GM23338 (cell line): ENCODE data around the gene PHAX. TPM values are rescaled to one million over a fixed set of nuclear protein-coding genes. Genes with fewer than 3 reads are reported as not detected.

ENCODE experiments used
- ATAC-seq: fragments of 200-7000 bp; cut with Tn5 transposase; 3 replicates; pipeline ENCODE4 v1.9.1; 2020
- DNase-seq: peaks from one replicate; pipeline ENCODE4 v3.0.0-alpha.2; 2015; ENCODE audit warnings: low spot score
- H2AFZ ChIP-seq: fragments of 200-600 bp; sonication (generic); 2 replicates; pipeline ENCODE4 v1.8.0; 2016; ENCODE audit warnings: antibody characterized with exemption, mild to moderate bottlenecking, moderate library complexity
- H3F3A ChIP-seq: fragments of 200-600 bp; sonication (generic); replicated peaks from 2 replicates; pipeline ENCODE4 v1.8.0; 2017; ENCODE audit warnings: antibody characterized with exemption, mixed run types, low read depth
- H3K27ac ChIP-seq: fragments of 200-600 bp; sonication (generic); 2 replicates; pipeline ENCODE4 v1.6.1; 2016; ENCODE audit warnings: low read depth
- H3K27me3 ChIP-seq: fragments of 200-600 bp; sonication (generic); 2 replicates; pipeline ENCODE4 v1.8.0; 2016; ENCODE audit warnings: mild to moderate bottlenecking, mixed run types, moderate library complexity; ENCODE audit not compliant: insufficient read depth
- H3K36me3 ChIP-seq: fragments of 200-600 bp; sonication (generic); 2 replicates; pipeline ENCODE4 v1.8.0; 2016; ENCODE audit warnings: mild to moderate bottlenecking; ENCODE audit not compliant: insufficient read depth
- H3K4me1 ChIP-seq: fragments of 200-600 bp; sonication (generic); 2 replicates; pipeline ENCODE4 v1.8.0; 2016; ENCODE audit warnings: mild to moderate bottlenecking, moderate library complexity; ENCODE audit not compliant: insufficient read depth
- H3K4me2 ChIP-seq: fragments of 200-600 bp; sonication (generic); 2 replicates; pipeline ENCODE4 v1.7.1; 2017; ENCODE audit warnings: mixed run types
- H3K4me3 ChIP-seq: fragments of 200-600 bp; sonication (generic); 2 replicates; pipeline ENCODE4 v1.6.1; 2016; ENCODE audit warnings: mixed run types
- H3K79me2 ChIP-seq: fragments of 200-600 bp; sonication (generic); replicated peaks from 2 replicates; pipeline ENCODE4 v1.8.0; 2017; ENCODE audit warnings: mild to moderate bottlenecking; ENCODE audit not compliant: insufficient read depth
- H3K9me2 ChIP-seq: fragments of 200-600 bp; sonication (generic); 2 replicates; pipeline ENCODE4 v1.8.0; 2017; ENCODE audit not compliant: insufficient read depth
- H4K20me1 ChIP-seq: fragments of 200-600 bp; sonication (generic); replicated peaks from 2 replicates; pipeline ENCODE4 v1.8.0; 2017; ENCODE audit warnings: mild to moderate bottlenecking; ENCODE audit not compliant: insufficient read depth
- H3K27ac Mint-ChIP-seq: 2 replicates; pipeline ENCODE4 v1.8.0; 2020; ENCODE audit warnings: inconsistent platforms, mild to moderate bottlenecking, moderate library complexity, mixed read lengths
- H3K27me3 Mint-ChIP-seq: 3 replicates; pipeline ENCODE4 v1.8.0; 2022; ENCODE audit warnings: low read depth, mild to moderate bottlenecking, moderate library complexity, mixed read lengths, inconsistent platforms; ENCODE audit not compliant: insufficient read depth, poor library complexity
- H3K36me3 Mint-ChIP-seq: 3 replicates; pipeline ENCODE4 v1.8.0; 2021; ENCODE audit warnings: low read depth, mild to moderate bottlenecking, inconsistent platforms, moderate library complexity, mixed read lengths
- H3K4me1 Mint-ChIP-seq: 3 replicates; pipeline ENCODE4 v1.8.0; 2020; ENCODE audit warnings: mild to moderate bottlenecking, inconsistent platforms, mixed read lengths
- H3K4me3 Mint-ChIP-seq: 3 replicates; pipeline ENCODE4 v1.8.0; 2021; ENCODE audit warnings: moderate library complexity, mild to moderate bottlenecking, inconsistent platforms, mixed read lengths
- H3K9me3 Mint-ChIP-seq: 3 replicates; pipeline ENCODE4 v1.8.0; 2020; ENCODE audit warnings: moderate library complexity, mild to moderate bottlenecking, inconsistent platforms, mixed read lengths
- EZH2phosphoT487 ChIP-seq: fragments of 200-600 bp; sonication (generic); IDR thresholded peaks from one replicate; pipeline ENCODE4 v1.8.1; 2018; ENCODE audit warnings: antibody characterized with exemption; ENCODE audit not compliant: unreplicated experiment
- JUNB ChIP-seq: IDR thresholded peaks from one replicate; pipeline ENCODE4 v1.6.1; 2016; ENCODE audit warnings: antibody characterized with exemption; ENCODE audit not compliant: unreplicated experiment
- POLR2AphosphoS5 ChIP-seq: IDR thresholded peaks from 2 replicates; pipeline ENCODE4 v1.6.1; 2016; ENCODE audit warnings: antibody characterized with exemption, low read depth
- ZNF331 ChIP-seq: fragments of 250-450 bp; sonication (Bioruptor Pico); IDR thresholded peaks from 2 replicates; pipeline ENCODE4 v1.5.0; 2020; ENCODE audit warnings: low read depth, mild to moderate bottlenecking, moderate library complexity
- polyA plus RNA-seq: library from polyadenylated mRNA; unstranded; fragments of >200 nt; fragmentation: Nextera tagmentation; extraction: Ambion mirVana; gene quantifications from 2 replicates; pipeline ENCODE4 v1.2.1, GENCODE V29; 2016
- total RNA-seq: library from RNA; depleted of rRNA; stranded (reverse); fragments of >200 nt; shearing (Covaris generic); gene quantifications from 2 replicates; pipeline ENCODE4 v1.2.3, GENCODE V29; 2014
- TF ChIP-seq, protein P1 (sequence below): fragments of 250-450 bp; sonication (Bioruptor Pico); IDR thresholded peaks from 2 replicates; pipeline ENCODE4 v1.5.0; 2020; ENCODE audit warnings: mild to moderate bottlenecking, moderate library complexity
- TF ChIP-seq, protein P2 (sequence below): IDR thresholded peaks from one replicate; pipeline ENCODE4 v1.6.1; 2018; ENCODE audit warnings: antibody characterized with exemption; ENCODE audit not compliant: unreplicated experiment
- TF ChIP-seq, protein P3 (sequence below): IDR thresholded peaks from 2 replicates; pipeline ENCODE4 v1.6.1; 2016; ENCODE audit warnings: antibody characterized with exemption
- TF ChIP-seq, protein P4 (sequence below), 2 experiments: fragments of 200-600 bp in 1 of 2; sonication (generic) in 1 of 2; conservative IDR thresholded peaks; 2 replicates each; pipeline versions ENCODE4 v1.5.1 to v1.6.1; 2016 to 2017; ENCODE audit warnings: antibody characterized with exemption in 2 of 2, low read depth in 2 of 2, mild to moderate bottlenecking in 2 of 2, moderate library complexity in 1 of 2

The PHAX gene
- total and polyA plus RNA-seq, 2 experiments from 2014 or later: 75.9 to 140 TPM

DNA sequence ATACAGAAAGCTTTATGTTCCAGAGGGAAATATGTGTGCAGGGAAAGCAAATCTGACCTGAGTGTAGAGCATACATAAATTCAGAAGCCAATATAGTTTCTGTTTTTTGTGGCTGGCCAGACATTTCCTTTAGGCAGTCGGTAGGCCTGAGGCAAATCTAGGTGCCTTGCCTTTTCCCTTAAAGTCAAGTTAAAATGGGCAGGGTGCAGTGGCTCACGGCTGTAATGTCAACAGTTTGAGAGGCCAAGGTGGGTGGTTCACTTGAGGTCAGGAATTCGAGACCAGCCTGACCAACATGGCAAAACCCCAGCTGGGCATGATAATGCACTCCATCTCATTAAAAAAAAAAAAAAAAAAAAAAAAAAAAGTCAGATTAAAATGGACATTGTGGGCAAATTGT is 31.2 kb downstream of the PHAX start (continued):
- TF ChIP-seq, protein P1, sequence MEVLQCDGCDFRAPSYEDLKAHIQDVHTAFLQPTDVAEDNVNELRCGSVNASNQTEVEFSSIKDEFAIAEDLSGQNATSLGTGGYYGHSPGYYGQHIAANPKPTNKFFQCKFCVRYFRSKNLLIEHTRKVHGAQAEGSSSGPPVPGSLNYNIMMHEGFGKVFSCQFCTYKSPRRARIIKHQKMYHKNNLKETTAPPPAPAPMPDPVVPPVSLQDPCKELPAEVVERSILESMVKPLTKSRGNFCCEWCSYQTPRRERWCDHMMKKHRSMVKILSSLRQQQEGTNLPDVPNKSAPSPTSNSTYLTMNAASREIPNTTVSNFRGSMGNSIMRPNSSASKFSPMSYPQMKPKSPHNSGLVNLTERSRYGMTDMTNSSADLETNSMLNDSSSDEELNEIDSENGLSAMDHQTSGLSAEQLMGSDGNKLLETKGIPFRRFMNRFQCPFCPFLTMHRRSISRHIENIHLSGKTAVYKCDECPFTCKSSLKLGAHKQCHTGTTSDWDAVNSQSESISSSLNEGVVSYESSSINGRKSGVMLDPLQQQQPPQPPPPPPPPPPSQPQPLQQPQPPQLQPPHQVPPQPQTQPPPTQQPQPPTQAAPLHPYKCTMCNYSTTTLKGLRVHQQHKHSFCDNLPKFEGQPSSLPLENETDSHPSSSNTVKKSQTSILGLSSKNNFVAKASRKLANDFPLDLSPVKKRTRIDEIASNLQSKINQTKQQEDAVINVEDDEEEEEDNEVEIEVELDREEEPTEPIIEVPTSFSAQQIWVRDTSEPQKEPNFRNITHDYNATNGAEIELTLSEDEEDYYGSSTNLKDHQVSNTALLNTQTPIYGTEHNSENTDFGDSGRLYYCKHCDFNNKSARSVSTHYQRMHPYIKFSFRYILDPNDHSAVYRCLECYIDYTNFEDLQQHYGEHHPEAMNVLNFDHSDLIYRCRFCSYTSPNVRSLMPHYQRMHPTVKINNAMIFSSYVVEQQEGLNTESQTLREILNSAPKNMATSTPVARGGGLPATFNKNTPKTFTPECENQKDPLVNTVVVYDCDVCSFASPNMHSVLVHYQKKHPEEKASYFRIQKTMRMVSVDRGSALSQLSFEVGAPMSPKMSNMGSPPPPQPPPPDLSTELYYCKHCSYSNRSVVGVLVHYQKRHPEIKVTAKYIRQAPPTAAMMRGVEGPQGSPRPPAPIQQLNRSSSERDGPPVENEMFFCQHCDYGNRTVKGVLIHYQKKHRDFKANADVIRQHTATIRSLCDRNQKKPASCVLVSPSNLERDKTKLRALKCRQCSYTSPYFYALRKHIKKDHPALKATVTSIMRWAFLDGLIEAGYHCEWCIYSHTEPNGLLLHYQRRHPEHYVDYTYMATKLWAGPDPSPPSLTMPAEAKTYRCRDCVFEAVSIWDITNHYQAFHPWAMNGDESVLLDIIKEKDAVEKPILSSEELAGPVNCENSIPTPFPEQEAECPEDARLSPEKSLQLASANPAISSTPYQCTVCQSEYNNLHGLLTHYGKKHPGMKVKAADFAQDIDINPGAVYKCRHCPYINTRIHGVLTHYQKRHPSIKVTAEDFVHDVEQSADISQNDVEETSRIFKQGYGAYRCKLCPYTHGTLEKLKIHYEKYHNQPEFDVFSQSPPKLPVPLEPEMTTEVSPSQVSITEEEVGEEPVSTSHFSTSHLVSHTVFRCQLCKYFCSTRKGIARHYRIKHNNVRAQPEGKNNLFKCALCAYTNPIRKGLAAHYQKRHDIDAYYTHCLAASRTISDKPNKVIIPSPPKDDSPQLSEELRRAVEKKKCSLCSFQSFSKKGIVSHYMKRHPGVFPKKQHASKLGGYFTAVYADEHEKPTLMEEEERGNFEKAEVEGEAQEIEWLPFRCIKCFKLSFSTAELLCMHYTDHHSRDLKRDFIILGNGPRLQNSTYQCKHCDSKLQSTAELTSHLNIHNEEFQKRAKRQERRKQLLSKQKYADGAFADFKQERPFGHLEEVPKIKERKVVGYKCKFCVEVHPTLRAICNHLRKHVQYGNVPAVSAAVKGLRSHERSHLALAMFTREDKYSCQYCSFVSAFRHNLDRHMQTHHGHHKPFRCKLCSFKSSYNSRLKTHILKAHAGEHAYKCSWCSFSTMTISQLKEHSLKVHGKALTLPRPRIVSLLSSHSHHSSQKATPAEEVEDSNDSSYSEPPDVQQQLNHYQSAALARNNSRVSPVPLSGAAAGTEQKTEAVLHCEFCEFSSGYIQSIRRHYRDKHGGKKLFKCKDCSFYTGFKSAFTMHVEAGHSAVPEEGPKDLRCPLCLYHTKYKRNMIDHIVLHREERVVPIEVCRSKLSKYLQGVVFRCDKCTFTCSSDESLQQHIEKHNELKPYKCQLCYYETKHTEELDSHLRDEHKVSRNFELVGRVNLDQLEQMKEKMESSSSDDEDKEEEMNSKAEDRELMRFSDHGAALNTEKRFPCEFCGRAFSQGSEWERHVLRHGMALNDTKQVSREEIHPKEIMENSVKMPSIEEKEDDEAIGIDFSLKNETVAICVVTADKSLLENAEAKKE (CRISPR knock-in tag): no peak
- no peak for TF ChIP-seq ZNF331 (CRISPR knock-in tag)

DNA sequence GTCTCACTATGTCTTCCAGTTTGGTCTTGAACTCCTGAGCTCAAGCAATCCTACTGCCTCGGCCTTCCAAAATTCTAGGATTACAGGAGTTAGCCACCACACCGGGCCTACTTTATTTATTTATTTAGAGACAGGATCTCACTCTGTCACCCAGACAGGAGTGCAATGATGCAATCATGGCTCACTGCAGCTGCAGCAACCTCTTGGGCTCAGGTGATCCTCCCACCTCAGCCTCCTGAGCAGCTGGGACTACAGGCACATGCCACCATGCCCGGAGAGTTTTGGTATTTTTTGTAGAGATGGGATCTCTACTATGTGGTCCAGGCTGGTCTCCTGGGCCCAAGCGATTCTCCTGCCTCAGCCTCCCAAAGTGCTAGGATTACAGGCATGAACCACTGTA is 32.8 kb downstream of the PHAX start:
- H3K4me3 ChIP-seq: no peak overlapping the region
- H3K27ac ChIP-seq: no peak overlapping the region
- H3K4me3 Mint-ChIP-seq: no peak overlapping the region
- H3K79me2 ChIP-seq: no peaks in the 10 kb centered on the region
- H3K4me1 ChIP-seq: no peaks in the 10 kb centered on the region
- H3K27me3 Mint-ChIP-seq: peaks cover 9% of the 10 kb centered on the region
- no peak overlapping the region for H3K4me2 ChIP-seq
- H3K27me3 ChIP-seq: no peaks in the 10 kb centered on the region
- H3K9me3 Mint-ChIP-seq: no peaks in the 10 kb centered on the region
- DNase-seq (no peak), ATAC-seq (no peak)
- TF ChIP-seq EZH2phosphoT487: no peak
- TF ChIP-seq ZNF331 (CRISPR knock-in tag): no peak
- TF ChIP-seq POLR2AphosphoS5: no peak
- TF ChIP-seq, protein P2, sequence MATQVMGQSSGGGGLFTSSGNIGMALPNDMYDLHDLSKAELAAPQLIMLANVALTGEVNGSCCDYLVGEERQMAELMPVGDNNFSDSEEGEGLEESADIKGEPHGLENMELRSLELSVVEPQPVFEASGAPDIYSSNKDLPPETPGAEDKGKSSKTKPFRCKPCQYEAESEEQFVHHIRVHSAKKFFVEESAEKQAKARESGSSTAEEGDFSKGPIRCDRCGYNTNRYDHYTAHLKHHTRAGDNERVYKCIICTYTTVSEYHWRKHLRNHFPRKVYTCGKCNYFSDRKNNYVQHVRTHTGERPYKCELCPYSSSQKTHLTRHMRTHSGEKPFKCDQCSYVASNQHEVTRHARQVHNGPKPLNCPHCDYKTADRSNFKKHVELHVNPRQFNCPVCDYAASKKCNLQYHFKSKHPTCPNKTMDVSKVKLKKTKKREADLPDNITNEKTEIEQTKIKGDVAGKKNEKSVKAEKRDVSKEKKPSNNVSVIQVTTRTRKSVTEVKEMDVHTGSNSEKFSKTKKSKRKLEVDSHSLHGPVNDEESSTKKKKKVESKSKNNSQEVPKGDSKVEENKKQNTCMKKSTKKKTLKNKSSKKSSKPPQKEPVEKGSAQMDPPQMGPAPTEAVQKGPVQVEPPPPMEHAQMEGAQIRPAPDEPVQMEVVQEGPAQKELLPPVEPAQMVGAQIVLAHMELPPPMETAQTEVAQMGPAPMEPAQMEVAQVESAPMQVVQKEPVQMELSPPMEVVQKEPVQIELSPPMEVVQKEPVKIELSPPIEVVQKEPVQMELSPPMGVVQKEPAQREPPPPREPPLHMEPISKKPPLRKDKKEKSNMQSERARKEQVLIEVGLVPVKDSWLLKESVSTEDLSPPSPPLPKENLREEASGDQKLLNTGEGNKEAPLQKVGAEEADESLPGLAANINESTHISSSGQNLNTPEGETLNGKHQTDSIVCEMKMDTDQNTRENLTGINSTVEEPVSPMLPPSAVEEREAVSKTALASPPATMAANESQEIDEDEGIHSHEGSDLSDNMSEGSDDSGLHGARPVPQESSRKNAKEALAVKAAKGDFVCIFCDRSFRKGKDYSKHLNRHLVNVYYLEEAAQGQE: no peak
- TF ChIP-seq, protein P3, sequence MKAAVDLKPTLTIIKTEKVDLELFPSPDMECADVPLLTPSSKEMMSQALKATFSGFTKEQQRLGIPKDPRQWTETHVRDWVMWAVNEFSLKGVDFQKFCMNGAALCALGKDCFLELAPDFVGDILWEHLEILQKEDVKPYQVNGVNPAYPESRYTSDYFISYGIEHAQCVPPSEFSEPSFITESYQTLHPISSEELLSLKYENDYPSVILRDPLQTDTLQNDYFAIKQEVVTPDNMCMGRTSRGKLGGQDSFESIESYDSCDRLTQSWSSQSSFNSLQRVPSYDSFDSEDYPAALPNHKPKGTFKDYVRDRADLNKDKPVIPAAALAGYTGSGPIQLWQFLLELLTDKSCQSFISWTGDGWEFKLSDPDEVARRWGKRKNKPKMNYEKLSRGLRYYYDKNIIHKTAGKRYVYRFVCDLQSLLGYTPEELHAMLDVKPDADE: no peak
- TF ChIP-seq, protein P4, sequence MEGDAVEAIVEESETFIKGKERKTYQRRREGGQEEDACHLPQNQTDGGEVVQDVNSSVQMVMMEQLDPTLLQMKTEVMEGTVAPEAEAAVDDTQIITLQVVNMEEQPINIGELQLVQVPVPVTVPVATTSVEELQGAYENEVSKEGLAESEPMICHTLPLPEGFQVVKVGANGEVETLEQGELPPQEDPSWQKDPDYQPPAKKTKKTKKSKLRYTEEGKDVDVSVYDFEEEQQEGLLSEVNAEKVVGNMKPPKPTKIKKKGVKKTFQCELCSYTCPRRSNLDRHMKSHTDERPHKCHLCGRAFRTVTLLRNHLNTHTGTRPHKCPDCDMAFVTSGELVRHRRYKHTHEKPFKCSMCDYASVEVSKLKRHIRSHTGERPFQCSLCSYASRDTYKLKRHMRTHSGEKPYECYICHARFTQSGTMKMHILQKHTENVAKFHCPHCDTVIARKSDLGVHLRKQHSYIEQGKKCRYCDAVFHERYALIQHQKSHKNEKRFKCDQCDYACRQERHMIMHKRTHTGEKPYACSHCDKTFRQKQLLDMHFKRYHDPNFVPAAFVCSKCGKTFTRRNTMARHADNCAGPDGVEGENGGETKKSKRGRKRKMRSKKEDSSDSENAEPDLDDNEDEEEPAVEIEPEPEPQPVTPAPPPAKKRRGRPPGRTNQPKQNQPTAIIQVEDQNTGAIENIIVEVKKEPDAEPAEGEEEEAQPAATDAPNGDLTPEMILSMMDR (conservative IDR thresholded peaks at IDR 0.05; ENCODE audit: low read depth in 2 of 2): no peak
- TF ChIP-seq JUNB: no peak
- H3K9me2 ChIP-seq: peaks cover 3% of the 10 kb centered on the region; the same call in 1 of the 2 replicates
- H3K4me1 Mint-ChIP-seq: 0 out of 3 replicates have a peak, but pooled peaks cover 2% of the 10 kb centered on the region
- no peaks in the 10 kb centered on the region for H4K20me1 ChIP-seq
- H3K27ac Mint-ChIP-seq: no peak overlapping the region
- no peak overlapping the region for H2AFZ ChIP-seq
- H3K36me3 Mint-ChIP-seq: no peaks in the 10 kb centered on the region
- H3F3A ChIP-seq: 0 out of 2 replicates have a peak, but pooled peaks cover 3% of the 10 kb centered on the region
- no peaks in the 10 kb centered on the region for H3K36me3 ChIP-seq
